HL-60/S4 (cell line): ENCODE results near the gene MMEL1.

ENCODE experiments used
- in situ Hi-C: fragments of 300-500 bp; cut with MboI; formaldehyde crosslinking; loops from 2 replicates; pipeline ENCODE4 v1.14.3; 2022; ENCODE audit warnings: low sequenced_read_pairs

MMEL1 gene

DNA sequence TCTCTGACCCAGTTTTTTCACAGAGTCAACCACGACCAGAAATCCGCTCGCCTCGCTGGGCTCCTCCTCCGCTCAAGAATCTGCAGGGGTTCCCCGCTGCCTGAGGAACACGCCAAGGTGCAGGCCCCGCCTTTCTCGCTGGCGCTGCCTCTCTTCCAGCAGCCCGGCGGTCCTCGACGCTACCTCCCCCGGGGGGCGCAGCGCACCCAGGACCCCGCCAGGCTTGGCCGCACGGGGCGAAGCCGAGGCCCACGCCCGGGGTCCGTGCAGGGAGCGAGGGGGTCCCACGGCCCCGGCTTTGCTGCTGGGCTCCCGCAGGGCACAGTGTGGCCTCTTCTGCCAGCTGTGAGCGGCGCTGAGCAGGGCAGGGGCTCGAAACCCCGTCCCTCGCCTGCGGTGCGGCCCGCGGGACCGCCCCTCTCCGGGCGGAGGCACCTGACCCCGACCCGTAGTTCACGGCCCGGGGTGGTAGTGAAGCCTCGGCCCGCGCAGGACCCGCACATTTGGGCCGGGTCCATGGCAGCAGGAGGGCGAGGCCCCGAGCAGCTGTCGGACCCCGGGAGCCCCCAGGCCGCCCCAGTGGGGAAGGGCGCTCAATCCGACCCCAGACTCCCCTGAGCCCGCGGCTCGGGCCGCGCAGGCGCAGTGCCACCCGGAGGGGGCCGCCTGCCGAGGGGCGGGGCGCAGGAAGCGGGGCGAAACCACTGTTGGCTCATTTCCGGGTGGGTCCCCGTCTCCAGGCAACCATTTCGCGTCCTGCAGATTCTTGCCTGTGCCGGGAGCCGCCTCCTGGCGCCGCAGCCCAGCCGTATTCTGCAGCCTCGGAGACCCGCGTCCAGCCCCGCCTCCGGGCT is 10.0 kb upstream of the MMEL1 start:
- in situ Hi-C loops: no loop called here

DNA sequence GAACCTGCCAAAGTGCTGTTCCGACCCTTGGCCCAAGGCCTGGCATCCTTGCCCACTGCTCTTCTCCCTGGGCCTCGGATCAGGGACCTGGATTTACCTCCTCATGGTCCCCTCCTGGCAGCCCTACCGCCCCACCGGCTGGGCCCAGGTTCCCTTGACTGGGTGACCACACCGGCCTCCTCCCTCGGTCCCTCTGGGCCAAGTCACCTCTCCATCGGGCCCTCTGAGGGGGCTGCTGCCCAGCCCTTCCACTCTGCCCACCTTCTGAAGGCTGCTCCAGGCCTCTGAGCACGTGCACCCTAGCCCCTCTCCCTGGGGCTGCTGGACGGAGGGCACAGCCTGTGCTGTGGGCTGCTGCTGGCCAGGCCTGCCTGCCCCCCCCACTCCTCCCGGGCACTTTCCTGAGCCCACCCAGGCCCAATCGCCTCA is 9.3 kb upstream of the MMEL1 start:
- in situ Hi-C loops: no loop called here

DNA sequence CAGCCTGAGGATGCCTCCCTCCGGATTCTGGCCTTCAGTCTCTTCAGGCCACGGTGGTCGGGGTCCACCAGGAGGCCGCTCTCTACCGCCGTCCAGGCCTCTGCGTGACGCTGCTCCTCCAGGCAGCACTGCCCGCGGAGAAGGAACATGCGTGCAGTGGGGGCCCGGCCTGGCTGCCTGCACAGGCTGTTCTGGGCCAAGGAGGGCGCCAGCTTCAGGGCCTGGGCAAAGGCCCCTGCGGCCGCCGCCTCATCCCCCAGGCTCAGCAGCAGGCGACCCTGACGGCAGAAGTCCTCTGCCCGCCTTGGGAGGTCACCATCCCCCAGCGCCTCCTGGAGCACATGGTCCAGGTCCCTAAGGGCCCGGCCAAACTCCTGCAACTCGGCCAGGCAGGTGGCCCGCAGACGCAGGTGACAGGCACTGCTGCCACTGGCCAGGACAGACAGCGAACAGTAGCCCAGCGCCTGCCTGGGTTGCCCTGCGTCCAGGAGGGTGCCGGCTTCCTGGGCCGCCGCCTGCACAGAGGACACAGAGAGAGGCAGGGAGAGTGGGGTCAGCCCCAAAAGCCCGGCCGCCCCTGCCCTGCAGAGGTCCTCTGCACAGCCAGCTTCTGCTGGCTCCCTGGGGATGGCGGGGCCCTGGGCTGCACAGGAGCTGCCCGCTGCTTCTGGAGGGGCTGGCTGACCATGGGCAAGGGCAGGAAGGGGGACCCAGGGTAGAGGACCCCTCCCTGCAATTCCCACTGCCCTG is 8.7 kb upstream of the MMEL1 start:
- in situ Hi-C loops: no loop called here

DNA sequence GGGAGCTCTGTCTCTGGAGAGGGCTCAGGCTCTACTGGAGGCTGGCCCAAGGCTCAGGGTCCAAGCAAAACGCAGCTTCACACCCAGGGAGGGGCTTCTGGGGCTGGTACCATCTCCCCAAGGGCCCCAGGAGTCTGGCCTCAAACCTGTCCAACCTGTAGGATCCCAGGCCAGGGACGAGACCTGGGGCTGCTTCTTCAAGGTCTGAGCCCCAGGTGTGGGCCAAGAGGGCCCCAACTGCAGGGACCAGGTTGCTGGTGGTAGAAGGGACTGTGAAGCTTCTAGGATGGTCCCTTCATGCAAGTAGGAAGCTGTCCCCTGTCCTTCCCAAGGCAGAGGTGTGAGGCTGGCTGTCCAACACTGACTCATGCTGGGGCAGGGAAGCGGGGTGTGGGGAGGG is 7.8 kb upstream of the MMEL1 start:
- in situ Hi-C loops: no loop called here

DNA sequence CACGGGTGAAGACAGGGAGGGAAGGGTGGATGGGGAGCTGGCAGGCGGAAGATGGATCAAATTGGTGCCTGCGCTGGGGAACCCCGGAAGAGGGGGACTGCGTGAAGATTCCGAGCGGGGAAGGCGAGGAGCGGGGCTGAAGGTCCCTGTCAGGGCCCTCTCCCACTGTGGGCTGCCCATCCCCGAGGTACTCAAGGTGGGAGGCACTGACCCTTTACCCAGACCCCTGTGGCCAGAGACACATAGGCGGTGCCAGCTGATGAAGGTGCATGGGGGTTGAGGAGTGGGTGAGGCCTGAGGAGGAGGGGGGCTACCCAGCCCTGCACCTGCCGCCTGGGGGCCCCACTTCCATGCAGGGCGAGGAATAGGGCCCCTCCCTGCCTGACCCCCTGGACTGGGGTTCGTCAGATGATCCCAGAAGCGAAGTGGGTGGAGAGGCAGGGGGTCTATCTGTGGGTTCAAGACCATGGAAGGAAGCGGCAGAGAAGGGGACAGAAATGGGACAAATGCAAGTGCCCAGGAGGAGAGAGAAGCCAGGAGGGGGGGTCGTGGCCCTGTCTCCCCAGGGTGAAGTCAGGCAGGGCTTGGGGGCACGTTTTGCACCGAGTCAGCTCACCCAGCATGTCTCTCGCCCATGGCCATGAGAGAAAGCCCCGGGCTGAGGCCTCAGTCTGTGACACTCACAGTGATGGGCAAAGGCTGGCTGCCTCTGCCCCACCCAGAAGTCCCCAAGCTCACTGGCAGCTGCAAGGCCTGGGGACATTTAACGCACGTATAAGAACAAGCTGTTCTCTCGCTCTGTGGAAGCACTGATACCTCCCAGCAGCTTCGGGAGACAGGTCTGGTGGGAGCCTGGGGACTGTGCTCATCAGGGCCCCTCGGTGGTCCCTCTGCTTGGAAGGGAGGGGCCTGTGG is 7.0 kb upstream of the MMEL1 start:
- in situ Hi-C loops: no loop called here

DNA sequence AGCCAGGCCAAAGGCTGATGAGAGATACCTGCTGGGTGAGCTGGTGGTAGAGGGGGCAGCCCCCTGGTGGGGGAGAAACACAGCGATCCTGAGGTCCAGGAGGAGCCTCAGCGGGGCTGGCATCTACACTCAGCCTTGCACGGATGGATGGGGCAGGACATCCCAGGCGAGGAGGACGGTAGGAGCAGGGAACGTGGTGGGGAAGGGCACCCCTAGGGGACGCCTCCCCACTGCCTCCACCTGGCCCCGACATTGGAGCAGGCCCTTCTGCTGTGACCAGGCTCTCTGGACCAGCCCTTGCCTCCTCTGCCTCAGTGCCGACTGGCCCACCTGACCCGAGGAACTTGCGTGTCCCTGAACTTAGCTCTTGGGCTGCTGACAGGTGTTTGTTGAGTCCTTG is 6.4 kb upstream of the MMEL1 start:
- in situ Hi-C loops: no loop called here

DNA sequence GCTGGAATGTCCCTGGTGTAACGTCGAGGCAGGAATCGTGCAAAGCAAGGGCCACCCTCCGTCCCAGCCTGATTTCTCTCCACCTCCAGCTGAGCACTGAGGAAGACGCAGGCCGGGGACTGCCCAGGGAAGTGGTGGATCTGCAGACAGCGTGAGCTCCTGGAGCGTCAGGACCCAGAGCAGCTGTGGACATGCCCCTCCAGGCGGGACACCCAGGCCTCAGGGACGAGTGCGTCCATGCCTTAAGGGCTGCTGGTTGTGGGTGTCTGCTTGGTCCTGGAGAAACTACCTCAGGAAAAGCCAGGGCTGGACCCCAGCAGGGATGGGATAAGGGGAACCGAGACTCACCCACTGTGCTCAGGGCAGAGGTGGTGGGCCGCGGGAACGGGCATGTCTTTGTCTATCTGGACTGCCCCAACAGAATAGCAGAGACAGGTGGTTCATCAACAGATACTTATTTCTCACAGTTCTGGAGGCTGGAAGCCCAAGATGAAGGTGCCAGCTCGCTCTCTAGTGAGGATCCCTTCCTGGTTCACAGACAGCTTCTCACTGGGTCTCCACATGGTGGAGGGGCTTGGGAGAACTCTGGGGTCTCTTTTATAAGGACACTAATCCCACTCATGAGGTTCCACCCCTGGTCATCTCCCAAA is 5.8 kb upstream of the MMEL1 start:
- in situ Hi-C loops: no loop called here

DNA sequence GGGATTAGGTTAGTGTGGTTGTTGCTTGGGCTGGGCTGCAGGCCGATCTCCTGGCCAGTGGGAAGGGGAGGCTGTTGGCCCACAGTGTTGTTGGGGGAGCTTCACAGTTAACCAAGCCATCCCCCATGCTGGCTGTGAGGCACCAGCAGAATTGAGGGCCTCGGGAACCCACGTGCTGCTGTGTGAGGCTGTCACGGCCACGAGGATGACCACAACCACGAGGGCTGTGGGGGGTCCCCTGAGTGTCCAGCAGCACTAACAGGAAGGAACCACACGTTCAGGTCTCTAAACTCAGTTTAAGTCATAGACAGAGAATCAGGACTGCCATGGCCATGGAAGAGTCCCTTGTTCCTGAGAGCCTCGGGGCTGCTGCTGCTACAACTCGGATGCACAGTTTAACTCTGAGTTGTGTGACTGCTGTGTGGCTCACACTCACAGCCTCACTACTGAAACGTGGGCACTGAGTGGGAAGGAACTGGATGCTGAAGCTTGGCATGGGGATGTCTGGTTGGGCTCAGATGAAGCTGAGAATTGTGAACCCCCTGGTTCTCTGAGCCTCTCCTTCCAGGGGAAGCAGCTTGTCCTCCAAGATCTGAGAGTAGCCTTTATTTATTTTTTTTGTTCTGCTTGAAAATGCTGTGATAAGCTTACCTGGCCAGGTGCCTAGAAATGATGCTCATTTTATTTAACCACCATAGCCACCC is 4.8 kb upstream of the MMEL1 start:
- in situ Hi-C loops: no loop called here

DNA sequence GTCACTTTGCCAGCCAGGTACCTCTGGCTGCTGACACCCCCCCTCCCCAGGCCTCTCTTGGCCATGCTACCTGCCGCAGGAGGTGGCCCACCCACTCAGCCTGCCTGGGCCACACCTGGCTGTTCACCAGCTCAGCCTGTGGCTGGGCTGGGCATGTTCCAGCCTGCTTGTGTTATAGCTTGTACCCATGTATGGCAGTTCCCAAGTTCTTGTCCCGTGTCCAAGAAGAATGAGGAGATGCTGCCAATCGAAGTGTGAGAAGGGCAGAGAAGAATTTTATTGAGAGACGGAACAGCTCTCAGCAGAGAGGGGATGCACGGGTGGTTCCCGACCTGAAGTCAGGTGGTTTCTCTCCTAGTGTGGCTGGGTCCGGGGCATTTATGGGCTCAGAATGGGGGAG is 3.9 kb upstream of the MMEL1 start:
- in situ Hi-C loops: no loop called here

DNA sequence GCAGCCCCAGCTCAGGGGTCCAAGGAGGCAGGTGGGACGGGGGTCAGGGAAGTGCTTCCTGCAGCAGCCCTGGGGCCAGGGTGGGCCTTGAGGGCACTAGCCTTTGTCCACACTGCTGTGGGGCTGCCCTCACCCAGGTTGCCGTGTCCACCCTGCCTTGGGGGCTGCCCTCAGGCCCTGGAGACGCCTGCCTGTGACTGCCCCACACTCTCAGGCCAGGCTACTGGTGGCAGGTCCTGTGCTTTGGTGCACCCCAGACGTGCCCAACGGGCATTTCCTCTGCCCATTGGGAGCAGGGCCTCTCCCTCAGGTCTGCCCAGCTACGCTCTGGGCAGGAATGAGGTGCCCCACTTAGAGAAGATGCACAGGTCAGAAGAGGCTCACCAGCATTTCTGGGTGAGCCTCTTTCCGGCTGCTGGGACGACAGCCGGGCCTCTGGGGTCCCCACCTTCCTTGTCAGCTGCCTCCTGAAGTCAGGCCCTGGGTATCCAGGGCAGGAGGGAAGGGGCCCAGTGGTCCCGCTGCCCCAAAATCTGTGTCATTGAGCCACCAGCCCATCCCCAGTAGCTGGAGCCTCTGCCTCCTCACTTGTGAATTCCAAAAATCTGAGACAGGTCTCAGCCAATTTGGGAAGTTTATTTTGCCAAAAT is 2.7 kb upstream of the MMEL1 start:
- in situ Hi-C loops: no loop called here

DNA sequence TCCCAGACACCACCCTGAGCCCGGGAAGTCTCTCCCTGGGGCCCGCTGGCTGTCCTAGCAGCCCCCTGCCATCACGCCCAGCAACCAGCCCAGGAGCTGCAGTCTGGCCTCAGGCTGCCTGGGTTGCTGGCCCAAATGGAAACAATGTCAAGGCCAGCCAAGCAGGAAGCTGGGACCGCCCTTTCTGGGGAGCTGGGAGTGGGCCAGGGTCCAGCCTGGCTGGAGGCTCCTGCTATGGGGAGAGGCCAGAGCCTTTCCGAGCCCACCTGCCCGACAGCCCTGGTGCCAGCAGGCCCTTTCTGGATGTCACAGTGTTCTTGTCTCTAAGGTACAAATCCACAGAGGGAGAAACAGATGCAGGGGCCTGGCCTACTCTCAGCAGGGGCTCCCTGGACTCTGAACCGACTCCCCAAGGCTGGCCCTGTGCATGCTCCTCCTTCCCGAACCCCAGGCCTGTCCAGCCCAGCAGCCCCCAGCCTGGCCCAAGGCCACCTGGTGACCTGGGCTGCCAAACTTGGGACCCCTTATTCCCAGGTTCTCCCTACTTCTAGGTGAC is 1.2 kb upstream of the MMEL1 start:
- in situ Hi-C loops: no loop called here

DNA sequence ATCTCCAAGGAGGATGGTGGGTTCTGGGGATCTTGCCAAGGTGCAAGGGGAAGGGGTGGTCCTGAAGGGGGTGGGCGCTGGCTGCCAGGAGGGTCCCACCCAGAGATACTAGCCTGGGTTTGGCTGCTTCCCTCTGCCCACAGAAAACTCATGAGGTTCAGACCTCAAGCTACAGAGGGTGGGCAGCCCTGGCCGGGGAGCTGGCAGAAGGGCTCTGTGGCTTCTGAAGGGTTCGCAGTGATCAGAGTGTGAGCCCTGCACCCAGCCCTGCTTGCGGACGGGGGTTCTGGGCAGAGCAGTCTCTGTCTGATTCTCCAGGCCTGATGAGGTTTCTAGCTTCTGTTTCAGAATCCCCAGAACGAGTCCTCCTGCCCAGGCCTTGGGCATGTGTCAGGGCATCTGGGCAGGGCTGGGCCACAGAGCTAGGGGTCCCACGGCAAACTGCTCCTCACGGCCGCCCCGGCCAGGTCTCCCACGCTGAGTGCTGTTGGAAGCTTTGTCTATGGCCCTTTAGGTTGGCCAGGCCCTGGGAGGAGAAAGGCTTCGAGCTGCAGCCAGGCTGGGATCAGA is 635 bp upstream of the MMEL1 start:
- in situ Hi-C loops: no loop called here

DNA sequence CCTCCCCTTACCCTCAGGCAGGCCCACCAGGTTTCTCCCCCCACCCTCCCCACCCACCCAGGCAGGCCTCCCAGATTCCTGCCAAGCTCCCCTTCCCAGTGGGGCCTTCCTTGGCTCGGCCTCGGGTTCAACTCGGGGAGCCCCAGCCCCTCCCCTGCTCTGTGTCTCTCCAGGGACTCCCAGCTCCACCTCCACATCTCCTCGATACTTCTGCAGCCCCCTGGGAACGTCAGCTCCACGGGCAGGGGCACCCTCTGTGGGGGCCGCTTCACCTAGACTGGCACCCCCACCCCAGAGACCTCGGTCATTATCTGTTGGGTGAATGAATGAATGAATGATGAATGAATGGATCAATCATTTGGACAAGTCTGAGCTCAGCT is 775 bp downstream of the MMEL1 start:
- in situ Hi-C loops: no loop called here

DNA sequence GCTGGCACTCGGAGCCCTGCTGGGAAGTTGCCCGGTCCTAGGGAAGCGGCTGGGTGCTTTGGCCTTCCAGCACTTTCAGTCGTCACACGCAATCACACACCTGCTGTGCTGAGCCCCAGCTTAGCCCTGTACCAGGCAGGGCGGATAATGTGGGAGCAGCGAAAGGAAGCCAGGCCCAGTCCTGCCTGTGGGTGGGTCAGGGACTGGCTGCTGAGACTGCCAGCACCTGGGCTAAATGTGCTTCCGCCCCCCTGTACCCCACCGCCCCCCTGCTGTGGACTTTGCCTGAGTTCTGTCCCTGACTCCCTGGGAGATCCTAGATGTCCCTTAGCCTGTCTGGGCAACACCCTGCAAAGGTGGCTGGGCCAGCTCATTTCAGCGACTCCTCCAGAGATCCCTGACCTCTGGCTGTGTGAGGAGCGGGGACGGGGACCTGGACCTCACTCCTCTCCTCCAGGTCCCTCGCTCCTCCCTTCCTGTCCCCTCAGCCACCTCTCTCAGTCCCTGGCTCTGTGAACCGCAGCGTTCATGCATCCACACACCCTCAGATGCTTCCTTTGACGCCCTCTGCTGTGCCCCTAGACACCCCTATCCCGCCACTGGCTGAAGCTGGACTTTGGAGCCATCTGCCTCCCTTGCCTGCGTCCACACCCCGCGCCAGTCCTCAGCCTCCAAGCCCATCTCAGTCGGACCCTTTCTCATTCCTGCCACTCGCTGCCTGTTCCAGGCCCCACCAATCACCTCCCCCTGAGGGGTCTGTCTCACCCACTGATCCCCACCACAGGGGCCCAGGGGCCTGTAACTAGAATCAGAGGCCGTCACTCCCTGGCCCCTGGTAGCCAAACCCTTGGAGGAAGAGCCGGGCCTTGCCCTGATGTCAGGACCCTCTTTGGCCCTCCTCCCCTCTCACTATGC is 1.4 kb downstream of the MMEL1 start:
- in situ Hi-C loops: no loop called here

DNA sequence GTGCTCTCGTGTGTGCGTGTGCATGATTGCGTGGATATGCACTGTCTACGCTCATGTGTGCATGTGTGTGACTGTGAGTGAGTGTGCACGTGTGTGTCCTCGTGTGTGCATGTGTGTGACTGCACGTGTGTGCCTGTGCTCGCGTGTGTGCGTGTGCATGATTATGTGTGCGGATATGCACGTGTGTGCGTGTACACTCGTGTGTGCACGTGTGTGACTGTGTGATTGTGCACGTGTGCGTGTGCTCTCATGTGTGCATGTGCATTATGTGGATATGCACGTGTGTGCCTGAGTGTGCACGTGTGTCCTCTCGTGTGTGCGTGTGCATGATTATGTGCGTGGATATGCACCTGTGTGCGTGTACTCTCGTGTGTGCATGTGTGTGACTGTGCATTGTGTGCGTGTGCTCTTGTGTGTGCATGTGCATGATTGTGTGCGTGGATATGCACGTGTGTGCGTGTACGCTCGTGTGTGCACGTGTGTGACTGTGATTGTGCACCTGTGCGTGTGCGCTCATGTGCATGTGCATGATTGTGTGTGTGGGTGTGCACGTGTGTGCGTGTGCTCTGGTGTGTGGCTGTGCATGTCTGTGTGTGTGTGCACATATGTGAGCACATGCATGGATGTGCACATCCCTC is 2.2 kb downstream of the MMEL1 start:
- in situ Hi-C loops: no loop called here

DNA sequence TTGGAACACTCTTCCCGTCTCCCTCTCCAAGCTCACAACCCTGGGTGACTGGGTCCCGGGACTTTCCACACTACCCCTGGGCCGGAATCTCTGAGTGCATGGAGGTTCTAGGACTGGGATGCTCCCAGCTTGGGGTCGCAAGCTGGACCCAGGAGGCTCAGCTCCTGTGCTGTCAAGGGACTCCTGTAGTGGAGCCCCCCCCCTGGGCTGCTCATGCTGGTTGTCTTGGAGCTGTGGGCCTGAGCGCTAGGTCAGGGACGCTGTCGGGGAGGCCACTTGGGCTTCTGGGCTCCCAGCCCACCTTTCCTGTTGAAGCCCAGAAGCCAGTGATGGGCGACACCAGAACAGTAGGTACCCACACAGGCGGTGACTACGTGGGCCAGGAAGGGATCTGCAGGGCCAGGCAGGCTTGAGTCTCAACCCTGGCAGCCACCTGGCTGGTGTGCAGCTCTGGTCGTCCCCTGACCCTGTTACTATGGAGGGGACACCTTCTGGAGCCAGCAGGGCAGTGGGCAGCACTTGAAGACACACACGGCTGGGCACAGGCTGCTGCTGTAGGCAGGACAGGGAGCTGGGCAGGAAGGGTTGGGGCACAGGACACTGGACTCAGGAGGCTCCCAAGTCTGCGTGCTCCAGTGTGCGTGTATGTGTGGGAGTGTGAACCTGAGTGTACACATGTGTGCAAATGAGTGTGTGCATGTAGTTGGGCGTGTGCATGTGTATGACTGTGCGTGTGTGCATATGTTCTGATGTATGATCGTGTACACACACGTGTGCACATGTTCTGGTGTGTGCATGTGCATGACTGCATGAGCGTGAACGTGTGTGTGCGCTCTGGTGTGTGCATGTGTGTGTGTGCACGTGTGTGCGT is 3.0 kb downstream of the MMEL1 start:
- in situ Hi-C loops: no loop called here
